NCI-H748 treated with DMSO at 0.1 percent for 48 hours (cell line): Measurements from ENCODE around the gene BEX5.
A peak's percentile ranks its signal among the peaks of the same experiment; 100 is the strongest.
"Not testable (repeated sequence)": the region's sequence is repeated elsewhere in the genome, so short reads cannot be mapped to it uniquely, and the experiment has no call there.

Source experiments
- DNase-seq: peaks from one replicate; lab custom pipeline; 2025; lab: John Stamatoyannopoulos, UW

BEX5 gene

GRCh38 chrX:102155806-102156179 lies at the start of gene BEX5:
Gene BEX5 (minus strand): TSS chrX:102155977. CDS start chrX:102154265, 1,712 bp downstream.
- peak; percentile 65 for DNase-seq

- no peak for DNase-seq
Observed at GRCh38 chrX:102185967-102186720, 30.4 kb upstream of the BEX5 start.

GRCh38 chrX:102154900-102155805 lies 624 bp downstream of the BEX5 start:
- peak; percentile 15 for DNase-seq

GRCh38 chrX:102154218-102154860 lies 1.4 kb downstream of the BEX5 start:
- DNase-seq, result no peak

GRCh38 chrX:102142274-102142673 lies 13.5 kb downstream of the BEX5 start, which contains the start of gene TCEAL6:
Gene TCEAL6 (minus strand): TSS chrX:102142481.
- DNase-seq, result not testable (repeated sequence)

- DNase-seq, result not testable (repeated sequence)
Observed at GRCh38 chrX:102141631-102142030, 14.1 kb downstream of the BEX5 start.

- not testable (repeated sequence) for DNase-seq
Observed at GRCh38 chrX:102140876-102141275, 14.9 kb downstream of the BEX5 start.

GRCh38 chrX:102138064-102138463 lies 17.7 kb downstream of the BEX5 start:
- DNase-seq, result no peak

GRCh38 chrX:102129473-102129872 lies 26.3 kb downstream of the BEX5 start:
- DNase-seq, result no peak

- no peak for DNase-seq
Observed at GRCh38 chrX:102126863-102127262, 28.9 kb downstream of the BEX5 start.

- DNase-seq, result not testable (repeated sequence)
Observed at GRCh38 chrX:102126080-102126818, 29.5 kb downstream of the BEX5 start.

- DNase-seq, result not testable (repeated sequence)
Observed at GRCh38 chrX:102125436-102125835, 30.3 kb downstream of the BEX5 start, which contains the start of gene TCEAL2. Gene TCEAL2 (plus strand): TSS chrX:102125679. CDS start chrX:102126831, 1,152 bp downstream.

- not testable (repeated sequence) for DNase-seq
Observed at GRCh38 chrX:102125014-102125413, 30.8 kb downstream of the BEX5 start.

GRCh38 chrX:102115748-102116147 lies 40.0 kb downstream of the BEX5 start:
- no peak for DNase-seq

- DNase-seq, result no peak
Observed at GRCh38 chrX:102113367-102113766, 42.4 kb downstream of the BEX5 start.
